ENCODE data around the gene CYBB. TPM values are rescaled to one million over a fixed set of nuclear protein-coding genes. Genes with fewer than 3 reads are reported as not detected.

Gene CYBB
- total RNA-seq, 1 experiment from 2014 or later = 0.23 TPM

GRCh38 chrX:37776283-37776986, 3.4 kb upstream of the CYBB start:
- in situ Hi-C loops (cut with HindIII; ENCODE audit: low pct_unique_long_range_greater_than_20kb, low sequenced_read_pairs) = no loop called here

GRCh38 chrX:37776987-37777325, 2.9 kb upstream of the CYBB start:
- ATAC-seq (no peak), DNase-seq (ENCODE audit: low read depth, low spot score) (no peak)
- in situ Hi-C loops (cut with HindIII; ENCODE audit: low pct_unique_long_range_greater_than_20kb, low sequenced_read_pairs) (no loop called here), intact Hi-C loops (cut with micrococcal nuclease; ENCODE audit: unreplicated experiment) (no loop called here)
- H3K4me1 ChIP-seq (ENCODE audit: control insufficient read depth, insufficient read depth, low read length) = no peaks in the 10 kb centered on the region
- H3K27me3 ChIP-seq (ENCODE audit: control insufficient read depth, insufficient read depth, low read length) = no peaks in the 10 kb centered on the region
- TF ChIP-seq REST (IDR thresholded peaks at IDR 0.05; ENCODE audit: insufficient read depth in 1 of 2, low read depth in 2 of 2, low read length in 1 of 2) (no peak), POLR2AphosphoS5 (IDR thresholded peaks at IDR 0.05; ENCODE audit: low read depth, low read length) (no peak), TCF7L2 (IDR thresholded peaks at IDR 0.05; ENCODE audit: low read depth, low read length) (no peak), CTCF (IDR thresholded peaks at IDR 0.05) (no peak), SIN3A (IDR thresholded peaks at IDR 0.05; ENCODE audit: borderline replicate concordance, insufficient read depth, low read depth, low read length) (no peak)
- ChIA-PET CTCF (no interaction called here), POLR2A (no interaction called here)
- no TSS peak for BruUV-seq (replicated peaks)
- no peaks in the 10 kb centered on the region for H3K9me3 ChIP-seq (ENCODE audit: control insufficient read depth, insufficient read depth, low read depth, low read length)
- no peak overlapping the region for H3K4me3 ChIP-seq (ENCODE audit: low read depth in 2 of 2, low read length in 2 of 2)
- no peak overlapping the region for H3K27ac ChIP-seq (ENCODE audit: low read length)
- H3K36me3 ChIP-seq (ENCODE audit: control insufficient read depth, insufficient read depth, low read length) = no peaks in the 10 kb centered on the region

More at GRCh38 chrX:37776283-37776986, 3.4 kb upstream of the CYBB start:
- no peak for ATAC-seq
- intact Hi-C loops (cut with micrococcal nuclease; ENCODE audit: unreplicated experiment) = no loop called here
- H3K9me3 ChIP-seq (ENCODE audit: control insufficient read depth, insufficient read depth, low read depth, low read length) = no peaks in the 10 kb centered on the region
- H3K27ac ChIP-seq (ENCODE audit: low read length) = no peak overlapping the region
- TF ChIP-seq CTCF (IDR thresholded peaks at IDR 0.05) = no peak
- H3K4me1 ChIP-seq (ENCODE audit: control insufficient read depth, insufficient read depth, low read length) = no peaks in the 10 kb centered on the region
- no peak overlapping the region for H3K4me3 ChIP-seq (ENCODE audit: low read depth in 2 of 2, low read length in 2 of 2)
- ChIA-PET POLR2A (no interaction called here), CTCF (no interaction called here)
- no peak for DNase-seq (ENCODE audit: low read depth, low spot score)
- no TSS peak for BruUV-seq (replicated peaks)
- H3K36me3 ChIP-seq (ENCODE audit: control insufficient read depth, insufficient read depth, low read length) = no peaks in the 10 kb centered on the region
- H3K27me3 ChIP-seq (ENCODE audit: control insufficient read depth, insufficient read depth, low read length) = no peaks in the 10 kb centered on the region

All from Panc1 (cell line).